ENCODE results near the gene RPL28.

Gene RPL28

GRCh38 chr19:55376241-55376933 lies 9.3 kb upstream of the RPL28 start, which contains the start of gene TMEM190:
Gene TMEM190, plus strand, starts transcription at chr19:55376826. Its CDS starts 28 bp downstream, at chr19:55376854.
- no peak for DNase-seq
- no peak within 1 kb of the TSS for H3K4me3 Mint-ChIP-seq
- CTCF ChIA-PET = no interaction called here
- peaks cover 64% of the 10 kb centered on the region for H3K27me3 Mint-ChIP-seq
- H3K4me1 Mint-ChIP-seq = peaks cover 1% of the 10 kb centered on the region
- no peaks in the 10 kb centered on the region for H3K9me3 Mint-ChIP-seq
- peak within 1 kb of the TSS; percentile 14 for H3K27ac Mint-ChIP-seq
- H3K36me3 Mint-ChIP-seq = peaks cover 3% of the 10 kb centered on the region

DNA sequence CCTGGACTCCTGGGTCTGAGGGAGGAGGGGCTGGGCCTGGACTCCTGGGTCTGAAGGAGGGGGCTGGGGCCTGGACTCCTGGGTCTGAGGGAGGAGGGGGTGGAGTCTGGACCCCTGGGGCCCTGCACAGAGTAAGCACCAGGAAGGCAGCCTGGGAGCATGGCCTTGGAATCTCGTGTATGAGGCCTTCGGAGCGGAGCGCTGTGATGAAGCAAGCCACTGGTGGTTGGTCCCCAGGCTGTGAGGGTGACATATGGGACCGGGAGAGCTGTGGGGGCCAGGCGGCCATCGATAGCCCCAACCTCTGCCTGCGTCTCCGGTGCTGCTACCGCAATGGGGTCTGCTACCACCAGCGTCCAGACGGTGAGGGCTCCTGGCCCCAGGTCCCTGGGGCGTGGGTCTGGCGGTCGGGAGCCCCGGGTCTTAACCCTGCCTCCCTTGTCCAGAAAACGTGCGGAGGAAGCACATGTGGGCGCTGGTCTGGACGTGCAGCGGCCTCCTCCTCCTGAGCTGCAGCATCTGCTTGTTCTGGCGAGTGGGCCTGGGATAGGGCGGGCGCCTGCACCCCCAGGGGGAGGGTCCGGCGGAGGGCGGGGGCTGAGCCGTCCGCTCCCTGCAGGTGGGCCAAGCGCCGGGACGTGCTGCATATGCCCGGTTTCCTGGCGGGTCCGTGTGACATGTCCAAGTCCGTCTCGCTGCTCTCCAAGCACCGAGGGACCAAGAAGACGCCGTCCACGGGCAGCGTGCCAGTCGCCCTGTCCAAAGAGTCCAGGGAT lies 8.2 kb upstream of the RPL28 start:
- CTCF ChIA-PET = interaction anchor here (0.7 kb wide), 1 partner anchor 430 kb away, joined by 3 read pairs; no protein-coding TSS in a partner anchor
- Mint-ChIP-seq H3K4me1 (peaks cover 13% of the 10 kb centered on the region), H3K9me3 (no peaks in the 10 kb centered on the region), H3K27ac (no peak overlapping the region), H3K36me3 (peaks cover 14% of the 10 kb centered on the region), H3K27me3 (peaks cover 52% of the 10 kb centered on the region), H3K4me3 (no peak overlapping the region)
- DNase-seq = no peak

DNA sequence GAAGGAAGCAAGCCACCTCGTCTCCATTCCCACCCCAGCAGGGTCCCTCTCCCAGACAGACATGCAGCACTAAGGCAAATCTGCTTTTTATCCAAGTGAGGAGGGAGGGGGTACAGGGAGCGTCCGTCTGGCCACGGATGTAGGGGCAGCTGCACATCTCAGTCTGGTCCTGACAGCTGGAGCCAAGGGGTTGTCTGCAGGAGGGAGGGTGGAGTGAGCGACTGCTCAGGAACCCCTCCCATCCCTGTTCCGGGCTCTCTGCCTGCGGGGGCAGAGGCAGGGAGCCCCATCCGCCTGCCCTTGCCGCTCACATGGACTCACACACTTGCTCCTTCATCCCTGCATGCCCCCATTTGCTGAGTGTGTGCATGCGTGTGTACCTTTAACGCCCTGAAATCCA lies 6.6 kb upstream of the RPL28 start:
- Mint-ChIP-seq H3K4me3 (no peak overlapping the region), H3K36me3 (peaks cover 16% of the 10 kb centered on the region), H3K27ac (no peak overlapping the region), H3K27me3 (peaks cover 36% of the 10 kb centered on the region), H3K4me1 (peaks cover 22% of the 10 kb centered on the region), H3K9me3 (no peaks in the 10 kb centered on the region)
- CTCF ChIA-PET = no interaction called here
- no peak for DNase-seq

DNA sequence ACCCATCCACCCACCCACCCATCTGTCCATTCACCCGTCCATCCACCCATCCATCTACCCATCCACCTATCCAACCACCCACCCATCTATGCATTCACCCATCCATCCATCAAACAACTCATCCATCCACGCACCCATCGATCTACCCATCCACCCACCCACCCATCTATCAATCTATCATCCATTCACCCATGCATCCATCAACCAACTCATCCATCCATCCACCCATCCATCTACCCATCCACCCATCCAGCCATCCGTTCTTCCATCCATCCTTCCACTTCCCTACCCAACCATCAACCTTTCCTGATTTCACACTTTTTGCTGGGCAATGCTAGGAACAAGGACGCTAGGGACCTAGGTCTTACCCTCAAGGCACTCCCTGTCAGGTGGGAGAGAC lies 3.7 kb upstream of the RPL28 start:
- Mint-ChIP-seq H3K27ac (peak overlapping the region; percentile 30), H3K4me1 (peaks cover 40% of the 10 kb centered on the region), H3K9me3 (no peaks in the 10 kb centered on the region), H3K4me3 (peak overlapping the region; percentile 90), H3K36me3 (peaks cover 30% of the 10 kb centered on the region), H3K27me3 (peaks cover 10% of the 10 kb centered on the region)
- DNase-seq = no peak
- CTCF ChIA-PET = no interaction called here

GRCh38 chr19:55382522-55383054 lies 3.1 kb upstream of the RPL28 start:
- peak overlapping the region; percentile 93 for H3K27ac Mint-ChIP-seq

DNA sequence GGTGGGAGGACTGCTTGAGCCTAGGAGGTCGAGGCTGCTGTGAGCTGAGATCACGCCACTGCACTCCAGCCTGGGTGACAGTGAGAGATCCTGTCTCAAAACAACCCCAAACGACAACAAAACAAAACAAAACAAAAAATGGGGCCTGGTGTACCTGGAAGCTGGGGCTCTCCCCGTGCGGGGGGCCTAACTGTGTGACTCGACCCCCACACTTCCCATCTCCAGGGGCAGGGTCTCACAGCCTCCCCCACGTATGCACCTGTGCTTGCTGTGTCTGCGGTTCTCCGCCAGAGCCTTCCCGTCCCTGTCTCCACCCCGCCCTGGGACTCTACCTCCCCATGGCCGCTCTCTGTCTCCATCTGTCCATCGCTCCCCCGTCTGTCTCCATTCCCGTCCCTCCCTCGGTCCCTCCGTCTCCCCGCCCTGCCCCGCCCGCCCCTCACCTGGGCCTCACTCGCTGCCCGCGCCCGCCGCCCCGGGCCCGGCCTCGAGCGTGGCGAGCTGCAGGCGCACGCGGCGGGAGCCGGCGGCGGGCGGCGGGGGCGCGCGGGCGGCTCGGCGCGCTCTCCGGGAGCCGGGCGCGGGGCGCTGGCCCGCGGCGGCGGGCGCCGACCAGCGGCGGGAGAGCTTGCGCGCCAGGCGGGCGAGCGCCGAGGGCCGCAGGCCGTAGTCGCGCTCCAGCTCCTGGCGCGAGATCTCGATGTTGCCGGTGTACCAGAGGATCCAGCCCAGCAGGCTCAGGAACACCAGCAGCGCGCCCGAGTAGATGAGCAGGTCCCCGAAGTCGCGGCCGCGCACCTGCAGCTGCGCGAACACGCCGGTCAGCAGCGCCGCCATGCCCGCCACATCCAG lies 2.2 kb upstream of the RPL28 start:
- DNase-seq = peak; percentile 67
- CTCF ChIA-PET = interaction anchor here (0.5 to 3.1 kb wide), 8 partner anchors 25 to 176 kb away, joined by 3 to 25 read pairs (median 4); partner anchors contain the start of gene KMT5C
- peaks cover 45% of the 10 kb centered on the region for H3K36me3 Mint-ChIP-seq
- no peaks in the 10 kb centered on the region for H3K9me3 Mint-ChIP-seq
- H3K27me3 Mint-ChIP-seq = no peaks in the 10 kb centered on the region
- H3K27ac Mint-ChIP-seq = peak overlapping the region; percentile 93
- peak overlapping the region; percentile 90 for H3K4me3 Mint-ChIP-seq
- peaks cover 55% of the 10 kb centered on the region for H3K4me1 Mint-ChIP-seq

More at GRCh38 chr19:55382522-55383054, 3.1 kb upstream of the RPL28 start:
- CTCF ChIA-PET = interaction anchor here (2.7 to 3.1 kb wide), 2 partner anchors 81 to 91 kb away, joined by 13 to 25 read pairs; no protein-coding TSS in a partner anchor
- peaks cover 36% of the 10 kb centered on the region for H3K36me3 Mint-ChIP-seq
- H3K4me1 Mint-ChIP-seq = peaks cover 46% of the 10 kb centered on the region
- peaks cover 4% of the 10 kb centered on the region for H3K27me3 Mint-ChIP-seq
- peak overlapping the region; percentile 90 for H3K4me3 Mint-ChIP-seq
- no peak for DNase-seq
- H3K9me3 Mint-ChIP-seq = no peaks in the 10 kb centered on the region

- Mint-ChIP-seq H3K4me3 (peak within 1 kb of the TSS; percentile 97), H3K27me3 (no peaks in the 10 kb centered on the region), H3K27ac (peak within 1 kb of the TSS; percentile 97), H3K9me3 (no peaks in the 10 kb centered on the region), H3K36me3 (peaks cover 50% of the 10 kb centered on the region), H3K4me1 (peaks cover 63% of the 10 kb centered on the region)
- CTCF ChIA-PET = interaction anchor here (0.9 to 3.1 kb wide), 8 partner anchors 24 to 130 kb away, joined by 3 to 25 read pairs (median 4); partner anchors contain the start of gene KMT5C
- DNase-seq = peak; percentile 64
These were observed 1.4 kb upstream of the RPL28 start, which contains the start of gene TMEM238 for GRCh38 chr19:55384131-55384919. Gene TMEM238, minus strand, starts transcription at chr19:55384292. Its CDS starts 33 bp downstream, at chr19:55384259.

DNA sequence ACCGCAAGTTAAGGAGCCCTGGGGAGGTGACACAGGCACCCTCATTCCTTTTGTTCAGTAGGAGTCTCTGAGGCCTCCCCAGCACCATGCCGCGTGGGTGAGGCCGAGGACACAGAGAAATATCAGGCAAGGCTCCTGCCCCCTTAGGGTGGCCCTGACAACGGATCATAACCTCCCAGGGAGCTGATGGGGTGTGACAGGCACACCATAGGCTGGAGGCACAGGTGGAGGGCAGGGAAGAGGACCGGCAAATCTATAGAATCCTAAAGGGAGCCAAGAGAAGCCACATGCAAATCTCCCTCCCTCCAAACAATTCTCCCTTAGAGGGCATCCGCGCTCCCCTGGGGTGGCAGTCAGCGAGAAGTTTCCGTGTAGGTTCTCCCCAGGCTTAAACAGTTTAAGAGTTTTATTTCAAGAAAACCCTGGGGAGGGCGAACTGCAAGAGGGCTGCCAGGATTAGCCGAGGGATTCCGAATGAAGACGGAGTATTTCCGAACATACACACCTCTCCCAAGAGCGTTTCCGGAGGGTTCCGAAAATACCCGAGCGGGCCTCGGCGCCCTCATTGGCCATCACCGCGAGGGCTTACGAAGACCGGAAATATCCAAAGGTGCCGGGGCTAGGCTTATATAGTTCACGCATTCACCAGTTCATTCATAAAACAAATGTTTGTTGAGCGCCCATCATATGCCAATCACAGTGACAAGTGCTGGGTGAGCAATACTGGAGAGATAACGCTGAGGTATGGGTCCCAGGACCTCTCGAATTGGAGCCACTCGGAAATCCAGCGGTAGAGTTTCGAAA lies 610 bp upstream of the RPL28 start:
- Mint-ChIP-seq H3K4me3 (peak overlapping the region; percentile 97), H3K9me3 (no peaks in the 10 kb centered on the region), H3K4me1 (peaks cover 70% of the 10 kb centered on the region), H3K27me3 (no peaks in the 10 kb centered on the region), H3K27ac (peak overlapping the region; percentile 97), H3K36me3 (peaks cover 54% of the 10 kb centered on the region)
- CTCF ChIA-PET = interaction anchor here (0.9 to 3.1 kb wide), 7 partner anchors 19 to 131 kb away, joined by 3 to 25 read pairs (median 5); partner anchors contain the start of gene KMT5C
- DNase-seq = peak; percentile 98

- Mint-ChIP-seq H3K27ac (peak overlapping the region; percentile 97), H3K27me3 (no peaks in the 10 kb centered on the region), H3K36me3 (peaks cover 58% of the 10 kb centered on the region), H3K9me3 (no peaks in the 10 kb centered on the region), H3K4me1 (peaks cover 75% of the 10 kb centered on the region), H3K4me3 (peak overlapping the region; percentile 97)
- no peak for DNase-seq
- CTCF ChIA-PET = interaction anchor here (1.0 to 1.6 kb wide), 3 partner anchors 11 to 117 kb away, joined by 3 to 4 read pairs (median 3); no protein-coding TSS in a partner anchor
These were observed 800 bp downstream of the RPL28 start for GRCh38 chr19:55386493-55386971.

DNA sequence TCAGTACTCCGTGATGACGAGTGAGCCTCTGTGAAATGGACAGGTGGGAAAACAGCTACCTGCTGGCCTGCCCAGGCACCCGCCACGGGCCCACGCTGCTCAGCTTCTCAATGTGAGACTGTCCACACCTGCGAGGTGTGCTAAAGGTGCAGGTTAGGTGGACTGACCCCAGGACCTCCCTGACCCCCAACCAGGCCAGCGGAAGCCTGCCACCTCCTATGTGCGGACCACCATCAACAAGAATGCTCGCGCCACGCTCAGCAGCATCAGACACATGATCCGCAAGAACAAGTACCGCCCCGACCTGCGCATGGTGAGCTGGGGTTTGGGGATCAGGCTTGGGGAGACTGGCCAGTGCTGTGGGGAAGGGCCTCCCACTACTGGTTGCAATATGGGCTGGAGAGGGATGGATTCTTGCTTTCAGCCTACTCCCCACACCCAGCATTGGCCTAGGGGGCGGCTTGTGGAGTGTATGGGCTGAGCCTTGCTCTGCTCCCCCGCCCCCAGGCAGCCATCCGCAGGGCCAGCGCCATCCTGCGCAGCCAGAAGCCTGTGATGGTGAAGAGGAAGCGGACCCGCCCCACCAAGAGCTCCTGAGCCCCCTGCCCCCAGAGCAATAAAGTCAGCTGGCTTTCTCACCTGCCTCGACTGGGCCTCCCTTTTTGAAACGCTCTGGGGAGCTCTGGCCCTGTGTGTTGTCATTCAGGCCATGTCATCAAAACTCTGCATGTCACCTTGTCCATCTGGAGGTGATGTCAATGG lies 2.2 kb downstream of the RPL28 start:
- CTCF ChIA-PET = interaction anchor here (1.3 to 1.6 kb wide), 2 partner anchors 9 to 116 kb away, joined by 3 to 4 read pairs; no protein-coding TSS in a partner anchor
- Mint-ChIP-seq H3K9me3 (no peaks in the 10 kb centered on the region), H3K4me3 (peak overlapping the region; percentile 97), H3K27me3 (no peaks in the 10 kb centered on the region), H3K4me1 (peaks cover 61% of the 10 kb centered on the region), H3K36me3 (peaks cover 50% of the 10 kb centered on the region), H3K27ac (no peak overlapping the region)
- DNase-seq = no peak

GRCh38 chr19:55389386-55390317 lies 3.9 kb downstream of the RPL28 start:
- Mint-ChIP-seq H3K4me3 (no peak overlapping the region), H3K27ac (no peak overlapping the region), H3K36me3 (peaks cover 49% of the 10 kb centered on the region), H3K27me3 (no peaks in the 10 kb centered on the region), H3K4me1 (peaks cover 52% of the 10 kb centered on the region), H3K9me3 (no peaks in the 10 kb centered on the region)
- CTCF ChIA-PET = interaction anchor here (1.0 kb wide), 1 partner anchor 88 kb away, joined by 3 read pairs; no protein-coding TSS in a partner anchor
- DNase-seq = no peak

All from activated naive CD4-positive, alpha-beta T cell treated with anti-CD3 and anti-CD28 coated beads, Interleukin-2, amount 10 ng/mL, durations not matched to agents 7 days and 5 days (primary cell).